GM19438 (cell line): ENCODE measurements around the gene RPTOR.
A peak's percentile ranks its signal among the peaks of the same experiment; 100 is the strongest.
"Not testable (repeated sequence)": the region's sequence is repeated elsewhere in the genome, so short reads cannot be mapped to it uniquely, and the experiment has no call there.

Experiments
- ATAC-seq: cut with Tn5 transposase; IDR thresholded peaks from one replicate; pipeline ENCODE4 v1.9.1; 2021; ENCODE audit warnings: low read depth; ENCODE audit not compliant: unreplicated experiment

Gene RPTOR

DNA sequence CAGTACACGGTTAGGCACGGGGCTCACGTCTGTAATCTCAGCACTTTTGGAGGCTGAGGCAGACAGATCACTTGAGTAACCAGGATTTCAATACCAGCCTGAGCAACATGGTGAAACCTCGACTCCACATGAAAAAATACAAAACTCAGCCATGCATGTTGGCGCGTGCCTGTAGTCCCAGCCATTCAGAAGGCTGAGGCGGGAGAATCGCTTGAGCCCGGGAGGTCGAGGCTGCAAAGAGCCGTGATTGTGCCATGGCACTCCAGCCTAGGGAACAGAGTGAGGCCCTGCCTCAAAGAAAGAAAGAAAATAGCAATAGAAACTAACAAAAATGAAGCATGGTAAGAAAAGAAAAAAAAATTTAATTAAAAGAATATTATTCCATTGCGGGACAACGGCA is 319.0 kb downstream of the RPTOR start:
- no peak for ATAC-seq

GRCh38 chr17:80864751-80865150 is 320.1 kb downstream of the RPTOR start:
- ATAC-seq, result no peak

DNA sequence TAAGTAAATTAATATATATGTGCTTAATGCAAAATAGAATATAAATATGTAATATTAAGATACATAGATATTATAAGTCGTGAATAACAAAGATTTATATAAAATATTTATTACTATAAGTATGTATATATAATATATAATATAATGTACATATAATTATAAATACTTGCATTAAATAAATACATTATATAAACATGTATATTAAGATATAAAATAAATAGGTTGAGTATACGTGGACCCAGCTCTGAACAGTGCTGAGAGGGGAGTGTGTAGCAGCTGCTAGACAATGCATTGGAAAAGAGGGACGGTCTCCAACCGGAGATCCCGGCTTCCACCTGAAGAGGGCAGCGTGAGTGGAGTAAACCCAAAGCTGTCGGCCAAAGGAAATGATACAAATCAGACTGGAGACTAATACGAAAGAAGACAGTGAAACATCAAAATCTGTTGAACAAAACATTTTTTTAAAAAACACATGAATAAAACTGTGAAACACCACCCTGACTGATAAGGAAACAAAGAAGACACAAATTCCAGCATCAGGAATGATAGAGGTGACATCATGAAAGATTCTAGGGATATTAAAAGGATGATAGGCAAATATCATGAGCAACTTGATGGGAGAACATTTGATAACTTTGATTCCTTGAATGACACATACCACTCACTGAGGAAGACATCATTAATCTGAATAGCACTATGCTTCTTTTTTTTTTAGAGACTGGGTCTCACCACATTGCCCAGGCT is 321.6 kb downstream of the RPTOR start:
- no peak for ATAC-seq

- ATAC-seq, result no peak
Measured at GRCh38 chr17:80868022-80868609, 323.5 kb downstream of the RPTOR start.

DNA sequence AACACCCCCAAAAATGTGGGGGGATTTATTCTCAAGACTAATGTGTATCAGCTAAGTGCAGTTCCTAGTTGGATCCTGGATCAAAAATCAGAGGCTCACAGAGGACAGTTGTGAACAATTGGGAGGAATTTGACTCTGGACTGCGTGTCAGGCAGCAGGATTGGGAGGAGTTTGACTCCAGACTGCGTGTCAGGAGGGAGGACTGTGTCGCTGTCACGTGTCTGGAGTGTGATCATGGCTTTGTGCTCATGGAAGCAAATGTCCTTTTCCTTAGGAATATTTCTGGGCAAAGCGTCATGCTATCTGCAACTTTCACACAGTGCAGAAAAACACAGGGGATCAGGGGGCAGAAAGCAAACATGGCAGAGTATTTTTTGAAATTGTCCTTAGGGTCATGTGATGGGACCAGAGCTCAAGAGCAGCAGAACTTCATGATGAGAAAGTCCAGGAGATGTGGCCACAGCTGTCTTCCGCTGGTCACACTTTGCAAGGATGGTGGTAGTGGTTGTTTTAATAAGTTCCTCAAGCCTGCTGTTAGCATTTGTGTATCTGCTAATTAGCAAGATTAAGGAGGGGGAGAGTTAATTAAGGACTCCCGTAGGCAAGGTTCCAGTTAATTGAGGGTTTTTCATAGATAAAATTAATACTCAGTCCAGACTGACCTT is 325.0 kb downstream of the RPTOR start:
- ATAC-seq, result no peak

DNA sequence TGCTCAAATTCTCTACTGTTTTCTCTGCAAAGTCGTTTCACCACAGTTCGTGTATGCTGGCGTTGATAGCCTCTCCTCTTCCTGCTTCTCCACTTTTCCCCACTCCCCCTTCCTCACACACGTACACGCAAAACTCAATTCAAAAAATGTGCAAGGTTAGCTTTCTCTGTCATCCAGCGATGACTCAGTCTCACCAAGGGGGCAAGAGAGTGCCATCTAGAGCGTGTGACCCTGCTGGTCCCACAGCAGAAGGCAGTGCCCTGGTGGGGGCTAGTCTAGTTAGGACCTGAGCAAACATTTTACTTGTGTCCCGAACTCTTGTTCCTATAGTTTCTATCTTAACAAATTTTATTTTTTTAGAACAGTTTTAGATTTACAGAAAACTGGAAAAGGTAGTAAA is 325.8 kb downstream of the RPTOR start:
- ATAC-seq, result no peak

DNA sequence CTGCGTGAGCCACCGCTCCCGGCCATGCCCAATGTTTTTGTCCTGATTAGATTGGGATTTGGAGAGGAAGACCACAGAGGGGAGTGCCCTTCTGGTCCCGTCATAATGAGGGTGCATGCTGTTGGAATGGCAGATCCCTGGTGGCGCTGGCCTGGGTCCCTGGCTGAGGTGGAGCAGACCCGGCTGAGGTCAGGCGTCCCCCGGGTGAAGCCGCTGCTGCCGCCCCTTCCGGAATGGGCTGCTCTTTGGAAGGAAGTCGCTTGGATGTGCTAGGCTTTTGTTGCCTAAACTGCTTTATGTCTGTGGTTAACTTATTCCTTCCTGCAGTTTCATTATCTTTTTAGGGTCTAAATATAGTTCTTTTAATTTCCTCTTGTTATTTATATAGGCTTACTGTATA is 326.7 kb downstream of the RPTOR start:
- ATAC-seq, result no peak

GRCh38 chr17:80872001-80872500 is 327.4 kb downstream of the RPTOR start:
- no peak for ATAC-seq

DNA sequence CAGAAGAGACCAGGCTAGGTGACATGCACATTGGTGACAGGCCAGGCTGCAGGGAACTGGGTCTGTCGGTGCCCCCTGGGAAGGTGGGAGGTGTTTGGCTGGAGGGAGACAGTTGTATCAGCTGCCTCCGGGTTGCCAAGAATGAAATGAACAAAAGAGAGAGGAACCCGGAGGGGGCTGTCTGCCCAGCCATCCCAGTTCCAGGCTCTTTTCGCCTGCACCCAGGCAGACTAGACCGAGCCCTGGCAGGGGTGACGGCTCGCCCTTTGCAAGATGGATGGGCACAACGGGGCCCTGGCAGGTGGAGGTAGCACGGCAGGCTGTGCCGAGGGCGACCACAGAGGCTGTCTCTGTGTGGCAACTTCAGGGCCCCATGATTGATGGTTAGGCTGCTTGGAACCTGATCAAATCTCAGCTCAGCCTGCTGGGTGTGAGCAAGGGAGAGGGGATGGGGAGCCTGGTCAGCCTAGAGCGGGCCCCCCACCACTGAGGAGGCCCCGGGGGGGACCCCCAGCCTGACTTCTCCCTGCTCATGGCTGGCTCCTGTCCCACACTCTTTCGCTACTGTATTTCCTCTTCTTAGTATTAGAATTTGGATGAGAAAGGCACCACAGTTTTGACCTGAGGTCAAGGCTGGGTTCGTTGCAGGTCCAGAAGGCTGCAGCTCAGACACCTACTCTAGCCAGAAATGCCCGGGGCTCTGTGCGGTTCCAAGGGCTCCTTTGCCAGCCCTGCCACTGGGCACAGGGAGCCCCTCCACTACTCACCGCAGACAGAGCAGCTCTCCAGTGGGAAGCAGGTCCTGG is 328.1 kb downstream of the RPTOR start:
- ATAC-seq, result no peak

DNA sequence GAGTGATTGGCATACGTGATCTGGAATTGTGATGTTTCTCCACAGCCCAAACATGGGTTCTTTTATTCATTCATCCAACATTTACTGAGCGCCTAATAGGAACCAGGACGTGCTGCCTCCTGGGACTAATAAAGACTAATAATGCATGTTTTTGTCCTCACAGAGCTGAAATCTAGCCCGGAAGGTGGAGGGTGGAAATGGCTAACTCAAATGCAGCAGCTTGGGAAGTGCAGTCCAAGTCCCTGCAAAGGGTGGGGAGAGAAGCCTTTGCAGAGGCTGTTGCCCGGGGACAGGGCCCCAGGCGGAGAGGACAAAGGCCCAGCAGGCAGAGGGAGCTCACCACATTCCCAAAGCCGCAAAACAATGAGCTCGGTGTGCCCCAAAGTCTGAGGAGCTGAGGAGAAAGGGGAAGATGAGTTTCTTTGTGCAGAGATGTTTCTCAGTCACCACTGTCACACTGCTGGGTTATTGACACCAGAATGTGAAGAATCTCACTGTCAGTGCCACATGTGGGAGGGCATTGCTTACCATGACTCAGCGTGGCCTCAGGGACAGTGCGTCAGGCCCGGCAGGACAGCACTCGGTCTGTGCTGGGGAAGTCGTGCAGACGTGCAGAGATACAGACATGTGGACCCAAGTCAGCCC is 328.8 kb downstream of the RPTOR start:
- no peak for ATAC-seq

GRCh38 chr17:80874866-80875445 is 330.3 kb downstream of the RPTOR start:
- no peak for ATAC-seq

GRCh38 chr17:80875480-80875995 is 330.9 kb downstream of the RPTOR start:
- ATAC-seq, result not testable (repeated sequence)

DNA sequence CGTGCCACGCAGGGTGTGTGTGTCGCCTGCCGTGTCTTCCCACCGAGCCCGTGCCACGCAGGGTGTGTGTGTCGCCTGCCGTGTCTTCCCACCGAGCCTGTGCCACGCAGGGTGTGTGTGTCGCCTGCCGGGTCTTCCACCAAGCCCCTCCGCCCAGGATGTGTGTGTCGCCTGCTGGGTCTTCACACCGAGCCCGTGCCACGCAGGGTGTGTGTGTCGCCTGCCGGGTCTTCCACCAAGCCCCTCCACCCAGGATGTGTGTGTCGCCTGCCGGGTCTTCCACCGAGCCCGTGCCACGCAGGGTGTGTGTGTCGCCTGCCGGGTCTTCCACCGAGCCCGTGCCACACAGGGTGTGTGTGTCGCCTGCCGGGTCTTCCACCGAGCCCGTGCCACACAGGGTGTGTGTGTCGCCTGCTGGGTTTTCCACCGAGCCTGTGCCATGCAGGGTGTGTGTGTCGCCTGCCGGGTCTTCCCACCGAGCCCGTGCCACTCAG is 331.9 kb downstream of the RPTOR start:
- ATAC-seq, result not testable (repeated sequence)

DNA sequence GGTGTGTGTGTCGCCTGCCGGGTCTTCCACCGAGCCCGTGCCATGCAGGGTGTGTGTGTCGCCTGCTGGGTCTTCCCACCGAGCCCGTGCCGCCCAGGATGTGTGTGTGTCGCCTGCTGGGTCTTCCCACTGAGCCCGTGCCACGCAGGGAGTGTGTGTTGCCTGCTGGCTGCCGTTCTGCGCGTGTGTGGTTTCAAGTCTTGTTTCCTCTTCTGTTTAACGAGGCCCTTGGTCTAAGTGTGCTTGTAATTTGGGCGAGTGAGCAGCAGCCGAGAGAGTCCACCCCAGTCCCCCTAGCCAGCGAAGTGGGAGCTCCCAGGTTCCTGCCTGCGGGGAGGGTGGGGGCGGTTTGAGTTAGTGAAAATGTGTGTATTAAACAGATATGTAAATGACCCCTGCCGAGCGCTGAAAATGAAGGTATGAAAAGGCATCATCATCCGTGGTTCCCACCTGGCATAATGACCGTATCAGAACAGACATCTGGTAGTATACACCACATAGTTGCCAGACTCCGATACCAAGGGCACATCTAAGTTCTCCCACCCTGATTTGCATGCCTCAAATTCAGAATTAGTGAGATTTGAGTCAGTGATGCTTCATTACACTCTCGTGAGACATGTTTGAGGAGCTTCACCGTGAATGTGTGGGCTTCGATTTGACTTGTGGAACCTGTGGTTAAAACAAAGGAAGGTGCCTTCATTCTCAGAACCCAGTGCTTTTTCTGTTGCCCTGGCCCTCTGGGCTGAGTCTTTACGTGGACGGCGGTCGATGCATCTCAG is 332.5 kb downstream of the RPTOR start:
- peak; percentile 72 for ATAC-seq

- no peak for ATAC-seq
Measured at GRCh38 chr17:80877729-80878303, 333.2 kb downstream of the RPTOR start.

- ATAC-seq, result no peak
Measured at GRCh38 chr17:80878876-80879722, 334.5 kb downstream of the RPTOR start.
